ENCODE data around the gene KCNE2.

Gene KCNE2, protein sequence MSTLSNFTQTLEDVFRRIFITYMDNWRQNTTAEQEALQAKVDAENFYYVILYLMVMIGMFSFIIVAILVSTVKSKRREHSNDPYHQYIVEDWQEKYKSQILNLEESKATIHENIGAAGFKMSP

DNA sequence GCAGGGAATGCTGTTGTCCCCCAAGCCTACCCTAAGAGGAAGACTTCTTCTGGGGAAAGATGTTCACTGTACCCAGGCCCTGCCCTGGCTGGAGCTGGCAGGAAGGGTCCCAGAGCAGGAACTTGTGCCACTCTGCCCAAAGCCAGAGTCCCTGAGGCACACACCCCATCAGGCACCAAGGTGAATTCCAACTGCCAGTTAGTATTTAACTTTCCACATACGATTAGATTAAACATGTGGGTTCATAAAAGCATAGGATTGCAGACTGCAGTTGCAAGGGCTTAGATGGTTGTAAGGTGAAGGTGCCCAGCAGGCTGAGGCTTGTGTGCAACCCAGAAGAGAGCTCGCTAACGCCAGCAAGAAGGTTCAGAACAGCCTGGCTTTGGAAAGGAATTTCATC lies at the start of gene KCNE2:
KCNE2 (plus strand) TSS at position 274 of the 400 bp plus-strand sequence. CDS start 6,473 bp downstream, outside the sequence.
- DNase-seq (ENCODE audit: low read depth): no peak
- no peak within 1 kb of the TSS for H3K4me3 ChIP-seq (ENCODE audit: control insufficient read depth, low read depth, low read length)
- TF ChIP-seq, protein P1, sequence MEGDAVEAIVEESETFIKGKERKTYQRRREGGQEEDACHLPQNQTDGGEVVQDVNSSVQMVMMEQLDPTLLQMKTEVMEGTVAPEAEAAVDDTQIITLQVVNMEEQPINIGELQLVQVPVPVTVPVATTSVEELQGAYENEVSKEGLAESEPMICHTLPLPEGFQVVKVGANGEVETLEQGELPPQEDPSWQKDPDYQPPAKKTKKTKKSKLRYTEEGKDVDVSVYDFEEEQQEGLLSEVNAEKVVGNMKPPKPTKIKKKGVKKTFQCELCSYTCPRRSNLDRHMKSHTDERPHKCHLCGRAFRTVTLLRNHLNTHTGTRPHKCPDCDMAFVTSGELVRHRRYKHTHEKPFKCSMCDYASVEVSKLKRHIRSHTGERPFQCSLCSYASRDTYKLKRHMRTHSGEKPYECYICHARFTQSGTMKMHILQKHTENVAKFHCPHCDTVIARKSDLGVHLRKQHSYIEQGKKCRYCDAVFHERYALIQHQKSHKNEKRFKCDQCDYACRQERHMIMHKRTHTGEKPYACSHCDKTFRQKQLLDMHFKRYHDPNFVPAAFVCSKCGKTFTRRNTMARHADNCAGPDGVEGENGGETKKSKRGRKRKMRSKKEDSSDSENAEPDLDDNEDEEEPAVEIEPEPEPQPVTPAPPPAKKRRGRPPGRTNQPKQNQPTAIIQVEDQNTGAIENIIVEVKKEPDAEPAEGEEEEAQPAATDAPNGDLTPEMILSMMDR (IDR thresholded peaks at IDR 0.05; ENCODE audit: control insufficient read depth, insufficient read depth, low read depth, low read length, missing control alignments): no peak

DNA sequence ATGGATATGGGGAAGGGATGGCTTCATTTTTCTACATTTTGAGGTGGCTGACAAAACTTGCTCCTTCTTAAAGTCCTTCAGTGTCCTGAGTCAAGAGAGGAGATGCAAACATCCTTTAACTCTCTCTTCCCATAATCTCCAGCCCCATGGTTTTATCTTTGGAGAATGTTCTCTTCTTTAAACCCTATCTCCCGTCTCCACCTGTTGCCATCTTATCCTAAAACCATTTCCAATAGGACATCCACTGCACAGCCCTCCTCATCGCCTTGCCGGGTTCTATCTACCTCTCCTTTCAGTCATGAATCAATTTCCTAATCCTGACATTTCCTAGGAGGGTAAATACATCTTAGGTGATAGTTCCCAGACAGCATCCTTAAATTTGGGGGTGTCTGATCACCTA lies 44.2 kb upstream of the KCNE2 start:
- TF ChIP-seq, protein P1 (IDR thresholded peaks at IDR 0.05; ENCODE audit: control insufficient read depth, insufficient read depth, low read depth, low read length, missing control alignments): no peak
- no peak overlapping the region for H3K4me3 ChIP-seq (ENCODE audit: control insufficient read depth, low read depth, low read length)
- DNase-seq (ENCODE audit: low read depth): no peak

DNA sequence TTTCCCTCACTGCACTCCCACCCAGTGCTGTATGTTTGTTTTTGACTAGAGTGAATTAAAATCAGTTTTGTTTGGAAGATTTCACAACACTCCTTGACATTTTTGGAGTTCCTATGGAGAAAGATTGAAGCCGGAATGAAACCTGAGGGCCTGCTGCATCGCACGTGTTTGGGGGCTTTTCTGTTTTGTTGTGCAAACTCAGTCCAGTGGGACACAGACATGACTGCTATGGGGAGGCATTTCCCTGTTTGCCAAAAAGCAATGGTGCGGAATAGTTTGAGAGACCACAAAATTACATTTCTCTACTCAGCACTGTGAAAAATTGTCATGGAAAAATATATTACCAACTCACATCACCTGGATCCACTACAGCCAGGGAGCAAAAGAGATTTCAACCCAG lies 43.8 kb upstream of the KCNE2 start:
- DNase-seq (ENCODE audit: low read depth): no peak
- TF ChIP-seq, protein P1 (IDR thresholded peaks at IDR 0.05; ENCODE audit: control insufficient read depth, insufficient read depth, low read depth, low read length, missing control alignments): no peak
- no peak overlapping the region for H3K4me3 ChIP-seq (ENCODE audit: control insufficient read depth, low read depth, low read length)

DNA sequence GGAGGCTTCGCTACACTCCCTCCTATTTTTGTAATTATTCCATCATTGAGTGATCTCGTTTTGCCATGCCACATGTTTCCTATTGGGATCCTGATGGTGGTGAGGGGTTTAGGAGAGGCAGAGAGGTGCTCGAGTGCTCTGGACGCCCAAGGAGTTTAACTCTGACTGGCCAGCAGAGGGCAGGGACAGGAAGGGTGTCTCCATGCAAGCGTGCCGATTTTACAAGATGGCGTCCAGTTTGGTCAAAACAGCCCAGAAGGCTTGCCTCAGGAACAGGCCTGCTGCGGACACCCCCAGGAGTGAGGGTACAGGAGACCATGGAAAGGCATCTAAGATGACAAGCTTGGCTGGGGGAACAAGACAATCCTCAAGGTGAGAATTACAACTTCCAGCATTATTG lies 33.8 kb upstream of the KCNE2 start:
- no peak overlapping the region for H3K4me3 ChIP-seq (ENCODE audit: control insufficient read depth, low read depth, low read length)
- TF ChIP-seq, protein P1 (IDR thresholded peaks at IDR 0.05; ENCODE audit: control insufficient read depth, insufficient read depth, low read depth, low read length, missing control alignments): no peak
- no peak for DNase-seq (ENCODE audit: low read depth)

DNA sequence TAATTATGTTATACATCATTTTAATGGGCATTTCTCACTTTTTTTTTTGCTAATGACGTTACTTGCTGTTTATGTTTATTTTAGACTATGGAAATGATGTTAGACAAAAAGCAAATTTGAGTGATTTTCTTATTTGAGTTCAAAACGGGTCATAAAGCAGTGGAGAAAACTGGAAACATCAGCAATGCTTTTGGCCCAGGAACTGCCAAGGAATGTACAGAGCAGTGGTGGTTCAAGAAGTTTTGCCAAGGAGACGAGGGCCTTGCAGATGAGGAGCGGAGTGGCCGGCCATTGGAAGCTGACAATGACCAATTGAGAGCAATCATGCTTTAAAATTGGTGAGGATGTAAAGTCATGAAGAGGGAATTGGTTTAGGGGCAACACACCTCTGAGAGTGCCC lies 32.1 kb upstream of the KCNE2 start:
- TF ChIP-seq, protein P1 (IDR thresholded peaks at IDR 0.05; ENCODE audit: control insufficient read depth, insufficient read depth, low read depth, low read length, missing control alignments): no peak
- no peak overlapping the region for H3K4me3 ChIP-seq (ENCODE audit: control insufficient read depth, low read depth, low read length)
- no peak for DNase-seq (ENCODE audit: low read depth)

DNA sequence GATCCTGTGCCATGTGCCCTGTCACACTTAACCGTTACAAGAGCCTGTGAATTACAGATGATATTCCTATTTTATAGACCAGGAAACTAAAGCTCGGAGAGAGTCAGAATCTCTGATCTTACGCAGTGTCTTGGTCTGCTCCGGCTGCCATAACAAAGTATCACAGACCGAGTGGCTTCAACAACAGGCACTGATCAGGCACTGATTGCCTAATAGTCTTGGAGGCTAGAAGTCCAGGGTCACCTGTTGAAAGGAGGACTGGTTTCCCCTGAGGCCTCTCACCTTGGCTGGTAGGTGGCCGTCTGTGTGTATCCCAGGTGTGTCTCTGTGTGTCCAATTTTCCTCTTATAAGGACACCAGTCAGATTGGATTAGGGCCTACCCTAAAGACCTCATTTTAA lies 31.5 kb upstream of the KCNE2 start:
- H3K4me3 ChIP-seq (ENCODE audit: control insufficient read depth, low read depth, low read length): no peak overlapping the region
- TF ChIP-seq, protein P1 (IDR thresholded peaks at IDR 0.05; ENCODE audit: control insufficient read depth, insufficient read depth, low read depth, low read length, missing control alignments): no peak
- DNase-seq (ENCODE audit: low read depth): no peak

Data from AG09309 (cell line).